ENCODE results near the gene RSRC1.

RSRC1 gene

GRCh38 chr3:158094235-158095110 lies 15.4 kb upstream of the RSRC1 start:
- H2BK5ac ChIP-seq (ENCODE audit: low read length) = no peak overlapping the region
- peaks cover 4 to 9% of the 10 kb centered on the region in 2 donors for H3K4me1 ChIP-seq (ENCODE audit: control insufficient read depth in 2 of 2, insufficient read depth in 1 of 2, low read depth in 1 of 2, low read length in 2 of 2)
- peak overlapping the region in 1 of 2 donors; percentile 77 for H3K4me3 ChIP-seq (ENCODE audit: low read length in 2 of 2)
- H2BK15ac ChIP-seq (ENCODE audit: low read length) = peak overlapping the region; percentile 30
- H3K9ac ChIP-seq (ENCODE audit: low read depth, low read length, poor library complexity) = peak overlapping the region; percentile 34
- H3K18ac ChIP-seq (ENCODE audit: low read length) = peak overlapping the region; percentile 33
- peaks cover 0 to 2% of the 10 kb centered on the region in 2 donors for H3K9me3 ChIP-seq (replicated peaks in 1 of 2; ENCODE audit: control insufficient read depth in 2 of 2, insufficient read depth in 1 of 2, low read depth in 1 of 2, low read length in 2 of 2)
- H3K27me3 ChIP-seq (ENCODE audit: control insufficient read depth in 3 of 3, insufficient read depth in 3 of 3, low read depth in 1 of 3, low read length in 3 of 3) = peaks cover 25 to 88% (median 48%) of the 10 kb centered on the region in 3 experiments
- H4K8ac ChIP-seq (ENCODE audit: low read depth, low read length) = no peak overlapping the region
- no peaks in the 10 kb centered on the region for H3K79me1 ChIP-seq (ENCODE audit: low read depth, low read length)
- H2BK120ac ChIP-seq (ENCODE audit: low read depth, low read length) = no peak overlapping the region
- peak overlapping the region; percentile 97 for H3K4me2 ChIP-seq (ENCODE audit: insufficient read depth, low read length, poor library complexity, severe bottlenecking)
- no peak overlapping the region for H2AK5ac ChIP-seq (ENCODE audit: low read depth, low read length)
- H3K14ac ChIP-seq (ENCODE audit: low read length) = no peak overlapping the region
- peak overlapping the region; percentile 75 for H3K23ac ChIP-seq (ENCODE audit: low read depth, low read length, poor library complexity)
- peak overlapping the region; percentile 80 for H2AFZ ChIP-seq (ENCODE audit: low read length)
- H3K27ac ChIP-seq (replicated peaks; ENCODE audit: low read length) = no peak overlapping the region
- no peak overlapping the region for H3K4ac ChIP-seq (ENCODE audit: low read length)
- WGBS, 2 donors (ENCODE audit: extremely low coverage in 2 of 2, insufficient read length in 2 of 2, insufficient replicate concordance in 1 of 2) = no CpG with 5 or more reads among the region's 66 CpGs
- no peak overlapping the region for H4K91ac ChIP-seq (ENCODE audit: low read depth, low read length, poor library complexity)
- no peaks in the 10 kb centered on the region for H3K36me3 ChIP-seq (replicated peaks in 1 of 2; ENCODE audit: control insufficient read depth in 2 of 2, insufficient read depth in 2 of 2, low read length in 2 of 2)
- DNase-seq (ENCODE audit: low spot score) = no peak
- H2BK12ac ChIP-seq (ENCODE audit: low read length) = no peak overlapping the region

DNA sequence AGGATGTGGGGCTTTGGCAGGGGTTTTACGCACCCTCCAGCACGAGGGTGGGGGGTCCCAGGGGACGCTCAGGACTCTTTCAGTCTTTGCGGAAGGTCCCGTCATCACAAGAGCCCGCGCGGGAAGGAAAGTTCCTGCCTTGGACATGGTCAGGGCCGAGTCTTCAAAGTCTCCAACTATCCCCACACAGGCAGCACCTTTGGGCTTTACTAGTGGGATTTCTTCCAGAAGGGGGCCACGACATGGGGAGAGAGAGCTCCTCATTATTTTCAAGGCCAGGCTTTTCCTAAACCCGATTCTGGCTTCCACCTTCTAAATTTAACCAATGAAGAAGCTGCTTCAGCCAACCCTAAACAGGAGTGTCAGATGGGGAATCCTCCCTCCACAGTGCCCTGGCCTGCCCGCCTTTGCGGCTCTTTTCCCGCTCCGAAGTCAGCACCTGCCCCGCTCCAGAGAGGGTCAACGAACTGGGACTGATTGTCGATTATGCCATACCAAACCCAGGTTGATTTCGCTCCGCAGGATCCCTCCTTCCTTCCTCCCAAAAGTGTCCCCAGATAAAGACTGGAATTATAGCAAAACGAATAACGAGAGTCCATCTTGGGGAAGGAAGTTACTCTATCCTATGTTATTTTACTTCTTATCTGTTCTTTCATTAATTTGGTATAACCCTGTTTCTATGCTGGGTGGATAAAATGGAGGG lies 14.6 kb upstream of the RSRC1 start:
- Histone ChIP-seq H4K8ac (ENCODE audit: low read depth, low read length) (no peak overlapping the region), H3K23ac (ENCODE audit: low read depth, low read length, poor library complexity) (no peak overlapping the region), H2BK12ac (ENCODE audit: low read length) (no peak overlapping the region), H3K9me3 (replicated peaks in 1 of 2; ENCODE audit: control insufficient read depth in 2 of 2, insufficient read depth in 1 of 2, low read depth in 1 of 2, low read length in 2 of 2) (peaks cover 0 to 2% of the 10 kb centered on the region in 2 donors), H3K18ac (ENCODE audit: low read length) (no peak overlapping the region), H2AFZ (ENCODE audit: low read length) (peak overlapping the region; percentile 80), H2BK5ac (ENCODE audit: low read length) (no peak overlapping the region), H3K4me1 (ENCODE audit: control insufficient read depth in 2 of 2, insufficient read depth in 1 of 2, low read depth in 1 of 2, low read length in 2 of 2) (peaks cover 4 to 9% of the 10 kb centered on the region in 2 donors), H3K4me2 (ENCODE audit: insufficient read depth, low read length, poor library complexity, severe bottlenecking) (no peak overlapping the region), H3K14ac (ENCODE audit: low read length) (no peak overlapping the region), H3K4ac (ENCODE audit: low read length) (no peak overlapping the region), H3K27me3 (ENCODE audit: control insufficient read depth in 3 of 3, insufficient read depth in 3 of 3, low read depth in 1 of 3, low read length in 3 of 3) (peaks cover 25 to 89% (median 52%) of the 10 kb centered on the region in 3 experiments), H2AK5ac (ENCODE audit: low read depth, low read length) (no peak overlapping the region), H2BK15ac (ENCODE audit: low read length) (no peak overlapping the region), H3K4me3 (ENCODE audit: low read length in 2 of 2) (no peak overlapping the region), H3K79me1 (ENCODE audit: low read depth, low read length) (no peaks in the 10 kb centered on the region), H2BK120ac (ENCODE audit: low read depth, low read length) (no peak overlapping the region), H3K9ac (ENCODE audit: low read depth, low read length, poor library complexity) (no peak overlapping the region), H3K36me3 (replicated peaks in 1 of 2; ENCODE audit: control insufficient read depth in 2 of 2, insufficient read depth in 2 of 2, low read length in 2 of 2) (no peaks in the 10 kb centered on the region), H3K27ac (replicated peaks; ENCODE audit: low read length) (no peak overlapping the region), H4K91ac (ENCODE audit: low read depth, low read length, poor library complexity) (no peak overlapping the region)
- no peak for DNase-seq (ENCODE audit: low spot score)
- no CpG with 5 or more reads among the region's 22 CpGs for WGBS, 2 donors (ENCODE audit: extremely low coverage in 2 of 2, insufficient read length in 2 of 2, insufficient replicate concordance in 1 of 2)

DNA sequence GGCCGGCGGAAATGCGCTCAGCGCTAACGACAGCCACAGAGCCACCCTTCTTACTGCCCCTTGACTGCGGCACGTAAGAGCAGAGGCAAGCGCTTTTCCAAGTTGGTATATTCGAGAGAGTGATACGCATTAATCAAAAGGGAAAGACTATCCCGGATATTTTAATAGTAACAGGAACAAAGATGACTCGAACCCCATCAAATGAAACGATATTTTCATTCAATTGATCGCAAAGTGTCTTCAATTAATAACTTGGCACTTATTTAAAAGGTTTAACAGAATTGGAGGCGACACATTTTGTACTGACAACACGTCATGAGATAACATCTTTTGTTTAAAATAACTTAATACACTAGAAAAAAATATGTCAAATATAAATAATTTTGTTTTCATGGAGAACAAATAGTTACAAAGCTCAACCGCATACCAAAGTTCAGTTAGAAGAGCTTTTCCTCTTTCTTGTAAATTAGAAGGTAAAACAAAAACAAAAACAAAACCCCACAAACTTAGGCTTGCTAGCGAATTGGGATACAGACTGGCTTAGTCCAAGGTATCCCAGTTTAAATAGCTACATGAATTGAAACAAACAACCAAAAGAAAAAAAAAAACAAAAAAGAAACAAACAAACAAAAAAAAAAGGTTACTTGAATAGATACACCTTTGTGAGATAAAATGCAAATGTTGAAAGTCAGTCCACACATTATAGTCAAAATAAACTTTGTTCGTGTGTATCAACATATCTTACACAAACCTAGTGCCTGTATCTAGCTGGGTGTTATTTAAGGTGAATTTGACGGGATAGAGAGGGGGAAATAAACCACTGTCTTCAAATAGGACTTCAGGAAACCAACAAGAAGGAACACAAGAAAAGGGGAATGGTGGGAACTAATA lies 13.8 kb upstream of the RSRC1 start:
- H3K9me3 ChIP-seq (replicated peaks in 1 of 2; ENCODE audit: control insufficient read depth in 2 of 2, insufficient read depth in 1 of 2, low read depth in 1 of 2, low read length in 2 of 2) = peaks cover 0 to 2% of the 10 kb centered on the region in 2 donors

More for the DNA sequence above, 13.8 kb upstream of the RSRC1 start:
- H3K4ac ChIP-seq (ENCODE audit: low read length) = no peak overlapping the region
- no peak overlapping the region for H3K9ac ChIP-seq (ENCODE audit: low read depth, low read length, poor library complexity)
- no peaks in the 10 kb centered on the region for H3K79me1 ChIP-seq (ENCODE audit: low read depth, low read length)
- no peak overlapping the region for H2AK5ac ChIP-seq (ENCODE audit: low read depth, low read length)
- peaks cover 25 to 96% (median 52%) of the 10 kb centered on the region in 3 experiments for H3K27me3 ChIP-seq (ENCODE audit: control insufficient read depth in 3 of 3, insufficient read depth in 3 of 3, low read depth in 1 of 3, low read length in 3 of 3)
- no peaks in the 10 kb centered on the region for H3K36me3 ChIP-seq (replicated peaks in 1 of 2; ENCODE audit: control insufficient read depth in 2 of 2, insufficient read depth in 2 of 2, low read length in 2 of 2)
- H4K91ac ChIP-seq (ENCODE audit: low read depth, low read length, poor library complexity) = no peak overlapping the region
- no peak overlapping the region for H3K4me3 ChIP-seq (ENCODE audit: low read length in 2 of 2)
- WGBS, 2 donors (ENCODE audit: extremely low coverage in 2 of 2, insufficient read length in 2 of 2, insufficient replicate concordance in 1 of 2) = no CpG with 5 or more reads among the region's 20 CpGs
- H3K27ac ChIP-seq (replicated peaks; ENCODE audit: low read length) = no peak overlapping the region
- no peak overlapping the region for H2BK120ac ChIP-seq (ENCODE audit: low read depth, low read length)
- H2AFZ ChIP-seq (ENCODE audit: low read length) = no peak overlapping the region
- H2BK15ac ChIP-seq (ENCODE audit: low read length) = no peak overlapping the region
- no peak overlapping the region for H3K23ac ChIP-seq (ENCODE audit: low read depth, low read length, poor library complexity)
- H3K4me2 ChIP-seq (ENCODE audit: insufficient read depth, low read length, poor library complexity, severe bottlenecking) = no peak overlapping the region
- peaks cover 4 to 9% of the 10 kb centered on the region in 2 donors for H3K4me1 ChIP-seq (ENCODE audit: control insufficient read depth in 2 of 2, insufficient read depth in 1 of 2, low read depth in 1 of 2, low read length in 2 of 2)
- DNase-seq (ENCODE audit: low spot score) = no peak
- no peak overlapping the region for H2BK12ac ChIP-seq (ENCODE audit: low read length)
- H3K18ac ChIP-seq (ENCODE audit: low read length) = no peak overlapping the region
- no peak overlapping the region for H2BK5ac ChIP-seq (ENCODE audit: low read length)
- no peak overlapping the region for H4K8ac ChIP-seq (ENCODE audit: low read depth, low read length)
- no peak overlapping the region for H3K14ac ChIP-seq (ENCODE audit: low read length)

Data from neuronal stem cell (in vitro differentiated cells).